H1 (cell line): ENCODE data around the gene KRTAP10-4. TPM values are rescaled to one million over a fixed set of nuclear protein-coding genes. Genes with fewer than 3 reads are reported as not detected.

ENCODE experiments used
- CTCF ChIA-PET: fragments of 300-600 bp; sonication (Branson Sonifier 250); formaldehyde crosslinking; loops from one replicate; lab custom pipeline; 2021; ENCODE audit not compliant: partially characterized antibody; lab: Charles Lee
- POLR2A ChIA-PET: fragments of 300-600 bp; sonication (Branson Sonifier 250); formaldehyde crosslinking; loops from one replicate; lab custom pipeline; 2021; ENCODE audit warnings: inconsistent platforms; ENCODE audit not compliant: partially characterized antibody; lab: Charles Lee
- DNase-seq, 2 experiments: peaks; one replicate each; pipeline versions ENCODE4 v3.0.0 to v3.0.0-alpha.2; 2010 to 2022; ENCODE audit warnings: low spot score in 2 of 2, low read depth in 1 of 2, mixed read lengths in 1 of 2
- FAIRE-seq: peaks from 2 replicates; lab custom pipeline; 2011; peaks lifted over from hg19 to GRCh38; lab: Jason Lieb, UNC
- H2AFZ ChIP-seq: 2 replicates; pipeline ENCODE4 v1.8.1; 2012; ENCODE audit warnings: low read length, inconsistent platforms
- H2AK5ac ChIP-seq: 2 replicates; pipeline ENCODE4 v1.6.1; 2013; ENCODE audit warnings: low read depth, low read length
- H2BK120ac ChIP-seq: replicated peaks from 2 replicates; pipeline ENCODE3; 2013; ENCODE audit warnings: low read depth, low read length, inconsistent platforms
- H2BK12ac ChIP-seq: 2 replicates; pipeline ENCODE4 v1.6.1; 2013; ENCODE audit warnings: low read depth, low read length
- H2BK15ac ChIP-seq: 2 replicates; pipeline ENCODE4 v1.6.1; 2013; ENCODE audit warnings: low read length
- H2BK20ac ChIP-seq: 2 replicates; pipeline ENCODE4 v1.6.1; 2013; ENCODE audit warnings: low read length
- H2BK5ac ChIP-seq: 2 replicates; pipeline ENCODE4 v1.6.1; 2013; ENCODE audit warnings: low read depth, low read length
- H3K14ac ChIP-seq: 2 replicates; pipeline ENCODE4 v1.6.1; 2013; ENCODE audit warnings: inconsistent platforms; ENCODE audit not compliant: insufficient read length
- H3K18ac ChIP-seq: 2 replicates; pipeline ENCODE4 v1.6.1; 2013; ENCODE audit warnings: low read length; ENCODE audit errors: extremely low read depth
- H3K23ac ChIP-seq: 2 replicates; pipeline ENCODE4 v1.6.1; 2013; ENCODE audit warnings: inconsistent platforms; ENCODE audit not compliant: insufficient read length
- H3K23me2 ChIP-seq: 2 replicates; pipeline ENCODE4 v1.6.1; 2013; ENCODE audit warnings: low read depth, low read length
- H3K27ac ChIP-seq: 2 replicates; pipeline ENCODE4 v1.6.1; 2011; ENCODE audit warnings: low read depth, low read length, inconsistent platforms
- H3K27me3 ChIP-seq, 4 experiments: replicated peaks in 1 of 4; 1 replicate in 1 of 4; 2 replicates in 3 of 4; pipeline versions ENCODE4 v1.6.1 to v1.8.1; 2011 to 2013; ENCODE audit warnings: low read length in 3 of 4, mild to moderate bottlenecking in 3 of 4, inconsistent platforms in 2 of 4, mixed read lengths in 2 of 4, moderate library complexity in 1 of 4; ENCODE audit not compliant: control insufficient read depth in 3 of 4, insufficient read depth in 3 of 4; ENCODE audit errors: extremely low read depth in 1 of 4
- H3K36me3 ChIP-seq, 4 experiments: 2 replicates each; pipeline versions ENCODE4 v1.6.1 to v1.8.1; 2011 to 2013; ENCODE audit warnings: mild to moderate bottlenecking in 4 of 4, low read length in 3 of 4, moderate library complexity in 2 of 4, control low read depth in 1 of 4, inconsistent platforms in 1 of 4; ENCODE audit not compliant: insufficient read depth in 4 of 4, control insufficient read depth in 2 of 4
- H3K4ac ChIP-seq: replicated peaks from 2 replicates; pipeline ENCODE3; 2013; ENCODE audit warnings: low read length, low read depth, mixed read lengths, inconsistent platforms; ENCODE audit not compliant: insufficient read length
- H3K4me1 ChIP-seq, 4 experiments: replicated peaks in 1 of 4; 1 replicate in 1 of 4; 2 replicates in 3 of 4; pipeline versions ENCODE4 v1.6.1 to v1.8.1; 2011 to 2013; ENCODE audit warnings: low read length in 3 of 4, inconsistent platforms in 2 of 4, mixed read lengths in 1 of 4; ENCODE audit not compliant: insufficient read depth in 4 of 4, control insufficient read depth in 3 of 4
- H3K4me2 ChIP-seq, 2 experiments: 2 replicates each; pipeline versions ENCODE4 v1.6.1 to v1.8.1; 2011 to 2013; ENCODE audit warnings: low read depth in 2 of 2, low read length in 2 of 2, control low read depth in 1 of 2, inconsistent platforms in 1 of 2, mild to moderate bottlenecking in 1 of 2; ENCODE audit not compliant: insufficient read depth in 1 of 2
- H3K4me3 ChIP-seq, 4 experiments: fragments of 200-600, 300-600 bp in 1 of 4; sonication (generic), shearing (Covaris generic), sonication (Bioruptor Twin) in 1 of 4; 2 replicates each; pipeline versions ENCODE4 v1.5.1 to v1.8.1; 2011 to 2016; ENCODE audit warnings: low read length in 4 of 4, low read depth in 3 of 4, control low read depth in 2 of 4, inconsistent platforms in 2 of 4, mild to moderate bottlenecking in 2 of 4, mixed read lengths in 1 of 4, moderate library complexity in 1 of 4; ENCODE audit not compliant: insufficient read depth in 2 of 4; ENCODE audit errors: extremely low read depth in 1 of 4
- H3K56ac ChIP-seq: replicated peaks from 2 replicates; pipeline ENCODE3; 2013; ENCODE audit warnings: low read depth, mild to moderate bottlenecking, mixed read lengths, low read length, inconsistent platforms; ENCODE audit not compliant: insufficient read length
- H3K79me1 ChIP-seq: 2 replicates; pipeline ENCODE4 v1.6.1; 2013; ENCODE audit warnings: low read depth, low read length, control low read depth
- H3K79me2 ChIP-seq, 2 experiments: 2 replicates each; pipeline versions ENCODE4 v1.6.1 to v1.8.1; 2012 to 2013; ENCODE audit warnings: low read length in 2 of 2, mild to moderate bottlenecking in 2 of 2, inconsistent platforms in 1 of 2; ENCODE audit not compliant: insufficient read depth in 2 of 2, control insufficient read depth in 1 of 2
- H3K9ac ChIP-seq, 4 experiments: replicated peaks in 1 of 4; 1 replicate in 1 of 4; 2 replicates in 3 of 4; pipeline versions ENCODE4 v1.6.1 to v1.8.1; 2011 to 2013; ENCODE audit warnings: low read depth in 3 of 4, low read length in 3 of 4, control low read depth in 2 of 4, mild to moderate bottlenecking in 2 of 4, moderate library complexity in 2 of 4, inconsistent platforms in 1 of 4; ENCODE audit errors: extremely low read depth in 1 of 4
- H3K9me3 ChIP-seq, 2 experiments: 2 replicates each; pipeline versions ENCODE4 v1.6.1 to v1.8.1; 2012 to 2013; ENCODE audit warnings: mild to moderate bottlenecking in 2 of 2, moderate library complexity in 2 of 2, control low read depth in 1 of 2, inconsistent platforms in 1 of 2, low read depth in 1 of 2, low read length in 1 of 2, mixed read lengths in 1 of 2; ENCODE audit not compliant: insufficient read depth in 2 of 2
- H4K20me1 ChIP-seq, 2 experiments: replicated peaks in 1 of 2; 2 replicates each; pipeline versions ENCODE3 to v1.8.1; 2011 to 2013; ENCODE audit warnings: inconsistent platforms in 2 of 2, low read length in 2 of 2, mild to moderate bottlenecking in 1 of 2; ENCODE audit not compliant: insufficient read depth in 2 of 2, control insufficient read depth in 1 of 2
- H4K5ac ChIP-seq: 2 replicates; pipeline ENCODE4 v1.6.1; 2013; ENCODE audit warnings: low read length, low read depth, mixed read lengths, inconsistent platforms; ENCODE audit not compliant: insufficient read length
- H4K8ac ChIP-seq: 2 replicates; pipeline ENCODE4 v1.8.0; 2013; ENCODE audit warnings: mild to moderate bottlenecking, moderate library complexity, low read length, inconsistent platforms; ENCODE audit not compliant: insufficient read depth; ENCODE audit errors: extremely low read depth
- H4K91ac ChIP-seq: replicated peaks from 2 replicates; pipeline ENCODE3; 2013; ENCODE audit warnings: low read length, mixed read lengths, inconsistent platforms; ENCODE audit not compliant: insufficient read length
- ATF2 ChIP-seq: IDR thresholded peaks from 2 replicates; pipeline ENCODE4 v1.6.1; 2012; ENCODE audit warnings: low read length, inconsistent platforms
- BCL11A ChIP-seq, 2 experiments: IDR thresholded peaks; one replicate each; pipeline ENCODE4 v1.6.1; 2011; ENCODE audit warnings: low read depth in 2 of 2, low read length in 2 of 2, mild to moderate bottlenecking in 2 of 2
- BRCA1 ChIP-seq: IDR thresholded peaks from 2 replicates; pipeline ENCODE4 v1.6.1; 2012; ENCODE audit warnings: low read depth, low read length, improper control_type of control experiment
- E2F6 ChIP-seq: IDR thresholded peaks from 2 replicates; pipeline ENCODE4 v1.6.1; 2012; ENCODE audit warnings: inconsistent platforms
- EGR1 ChIP-seq: IDR thresholded peaks from 2 replicates; pipeline ENCODE4 v1.6.1; 2011; ENCODE audit warnings: low read depth, low read length, borderline replicate concordance
- HDAC2 ChIP-seq, 2 experiments: fragments of 300-600 bp in 1 of 2; sonication (generic) in 1 of 2; IDR thresholded peaks; 2 replicates each; pipeline ENCODE4 v1.6.1; 2011 to 2012; ENCODE audit warnings: low read depth in 2 of 2, low read length in 2 of 2, mild to moderate bottlenecking in 2 of 2, moderate library complexity in 2 of 2, borderline replicate concordance in 1 of 2, inconsistent platforms in 1 of 2
- JUN ChIP-seq: IDR thresholded peaks from 2 replicates; pipeline ENCODE4 v1.6.1; 2011; ENCODE audit warnings: low read depth, mild to moderate bottlenecking, improper control_type of control experiment, low read length
- KDM4A ChIP-seq: IDR thresholded peaks from one replicate; pipeline ENCODE4 v1.7.1; 2012; ENCODE audit warnings: low read depth, mild to moderate bottlenecking, moderate library complexity, low read length, inconsistent platforms; ENCODE audit not compliant: severe bottlenecking
- SAP30 ChIP-seq: fragments of 300-600 bp; sonication (generic); IDR thresholded peaks from 2 replicates; pipeline ENCODE4 v1.7.1; 2012; ENCODE audit warnings: low read length, moderate library complexity, mild to moderate bottlenecking, inconsistent platforms; ENCODE audit not compliant: insufficient read depth, insufficient replicate concordance
- WGBS, 2 experiments: shearing (Covaris generic) in 1 of 2; methylation state at CpG; one replicate each; pipeline versions ENCODE4 v1.1.6 to v1.1.7; 2013 to 2015; ENCODE audit warnings: low lambda C conversion rate in 2 of 2, mixed read lengths in 2 of 2, inconsistent platforms in 1 of 2, low coverage in 1 of 2, missing lambda C conversion rate in 1 of 2; ENCODE audit not compliant: insufficient replicate concordance in 2 of 2, insufficient coverage in 1 of 2, insufficient read length in 1 of 2; ENCODE audit errors: extremely low coverage in 1 of 2, missing lambda C conversion rate in 1 of 2; 5-methylcytosine and 5-hydroxymethylcytosine counted together
- polyA plus RNA-seq, 7 experiments: library from polyadenylated mRNA; depleted of rRNA in 3 of 7; stranded (reverse) in 5 of 7; unstranded in 2 of 7; fragments of >200 nt in 5 of 7; fragments of 200-250 nt in 2 of 7; gene quantifications; 1 replicate in 5 of 7; 2 replicates in 1 of 7; 4 replicates in 1 of 7; pipeline versions ENCODE4 v1.2.1 to v1.2.3, GENCODE V29; 2011 to 2013; ENCODE audit warnings: missing spikeins in 2 of 7, mixed read lengths in 2 of 7
- total RNA-seq: library from RNA; stranded (reverse); fragmentation: NEBNext Ultra II Directional; extraction: Animal tissue kit (Norgen Biotek cat#: 25700); gene quantifications from 2 replicates; pipeline ENCODE4 v1.2.1, GENCODE V29; 2021

The KRTAP10-4 gene
- total and polyA plus RNA-seq, 2 of the 8 experiments (the other 6 are each of a cell fraction or from before 2014, with no cell fraction given) = not detected

DNA sequence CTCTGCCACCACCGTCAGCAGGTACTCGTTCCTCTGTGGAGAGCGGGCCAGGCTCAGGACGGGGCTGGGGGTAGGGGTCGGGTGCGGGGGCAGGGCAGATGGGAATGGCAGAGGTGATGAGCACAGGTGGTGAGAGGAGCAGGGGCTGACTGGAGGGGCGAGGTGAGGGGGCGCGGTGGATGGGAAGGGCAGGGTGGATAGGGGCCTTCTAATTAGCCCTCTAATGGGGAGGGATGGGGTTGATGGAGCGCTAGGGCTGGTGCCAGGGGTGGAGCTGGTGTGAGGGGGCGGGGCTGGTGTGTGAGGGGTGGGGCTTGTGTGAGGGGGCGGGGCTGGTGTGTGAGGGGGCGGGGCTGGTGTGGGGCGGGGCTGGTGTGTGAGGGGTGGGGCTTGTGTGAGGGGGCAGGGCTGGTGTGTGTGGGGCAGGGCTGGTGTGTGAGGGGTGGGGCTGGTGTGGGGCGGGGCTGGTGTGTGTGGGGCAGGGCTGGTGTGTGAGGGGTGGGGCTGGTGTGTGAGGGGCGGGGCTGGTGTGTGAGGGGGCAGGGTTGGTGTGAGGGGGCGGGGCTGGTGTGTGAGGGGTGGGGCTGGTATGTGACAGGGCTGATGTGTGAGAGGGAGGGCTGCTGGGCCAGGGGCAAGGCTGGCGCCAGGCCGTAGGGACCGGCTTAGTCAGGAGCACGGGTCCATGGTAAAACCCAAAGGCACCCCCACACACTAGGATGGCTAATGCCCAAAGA lies 39.5 kb upstream of the KRTAP10-4 start:
- no peak overlapping the region for H3K18ac ChIP-seq
- H3K79me2 ChIP-seq = no peaks in the 10 kb centered on the region
- H3K4me2 ChIP-seq = no peak overlapping the region
- no peaks in the 10 kb centered on the region for H3K79me1 ChIP-seq
- no peak overlapping the region for H2BK5ac ChIP-seq
- FAIRE-seq = no peak
- no peak overlapping the region for H3K56ac ChIP-seq
- no peaks in the 10 kb centered on the region for H3K27me3 ChIP-seq
- no peak overlapping the region for H3K27ac ChIP-seq
- H3K9ac ChIP-seq = no peak overlapping the region
- H3K23me2 ChIP-seq = peaks cover 4% of the 10 kb centered on the region; the same call in 1 of the 2 replicates
- CTCF ChIA-PET = interaction anchor here (0.7 kb wide), 1 partner anchor 226 kb away, joined by 3 read pairs; no protein-coding TSS in a partner anchor
- H3K23ac ChIP-seq = no peak overlapping the region
- no peaks in the 10 kb centered on the region for H3K9me3 ChIP-seq
- H4K5ac ChIP-seq = no peak overlapping the region
- no peak overlapping the region for H3K14ac ChIP-seq
- H4K20me1 ChIP-seq = peaks cover 0 to 2% of the 10 kb centered on the region in 2 experiments
- no peak overlapping the region for H4K91ac ChIP-seq
- H2BK15ac ChIP-seq = no peak overlapping the region
- no peak overlapping the region for H2BK120ac ChIP-seq
- WGBS, 2 experiments = 92% methylated on average over 8 of the region's 21 CpGs; no CpG with 5 or more reads in 1 of the 2 experiments
- H2BK20ac ChIP-seq = no peak overlapping the region
- no peak overlapping the region for H2AFZ ChIP-seq
- H2AK5ac ChIP-seq = no peak overlapping the region
- H3K4me3 ChIP-seq = no peak overlapping the region
- POLR2A ChIA-PET = interaction anchor here (0.6 kb wide), 1 partner anchor 235 kb away, joined by 3 read pairs; no protein-coding TSS in a partner anchor
- H2BK12ac ChIP-seq = peak overlapping the region; percentile 9; the same call in 1 of the 2 replicates
- TF ChIP-seq E2F6 = no peak
- TF ChIP-seq EGR1 = no peak
- TF ChIP-seq JUN = no peak
- TF ChIP-seq BRCA1 = no peak
- TF ChIP-seq BCL11A (IDR thresholded peaks at IDR 0.05; ENCODE audit: low read depth in 2 of 2, low read length in 2 of 2) = no peak
- TF ChIP-seq SAP30 = no peak
- no peak for TF ChIP-seq ATF2
- no peak for TF ChIP-seq HDAC2 (IDR thresholded peaks at IDR 0.05; ENCODE audit: borderline replicate concordance in 1 of 2, low read depth in 2 of 2, low read length in 2 of 2)
- no peak for TF ChIP-seq KDM4A
- no peak overlapping the region for H4K8ac ChIP-seq
- H3K36me3 ChIP-seq = no peaks in the 10 kb centered on the region
- no peak for DNase-seq
- H3K4me1 ChIP-seq = peaks cover 0 to 3% (median 0%) of the 10 kb centered on the region in 4 experiments; a peak in 1 of 7 replicates
- no peak overlapping the region for H3K4ac ChIP-seq
